CMK (cell line): ENCODE results near the gene OGDH.
"Not testable (repeated sequence)": the region's sequence is repeated elsewhere in the genome, so short reads cannot be mapped to it uniquely, and the experiment has no call there.

Source experiments
- DNase-seq: peaks from one replicate; pipeline ENCODE4 v3.0.0-alpha.2; 2010; ENCODE audit warnings: low read depth

OGDH gene

GRCh38 chr7:44706788-44707557 is 100.5 kb downstream of the OGDH start:
- no peak for DNase-seq

- no peak for DNase-seq
These were observed 101.3 kb downstream of the OGDH start for GRCh38 chr7:44707558-44708230.

- no peak for DNase-seq
These were observed 102.8 kb downstream of the OGDH start for GRCh38 chr7:44709011-44709915.

- no peak for DNase-seq
These were observed 103.6 kb downstream of the OGDH start for GRCh38 chr7:44709945-44710596.

DNA sequence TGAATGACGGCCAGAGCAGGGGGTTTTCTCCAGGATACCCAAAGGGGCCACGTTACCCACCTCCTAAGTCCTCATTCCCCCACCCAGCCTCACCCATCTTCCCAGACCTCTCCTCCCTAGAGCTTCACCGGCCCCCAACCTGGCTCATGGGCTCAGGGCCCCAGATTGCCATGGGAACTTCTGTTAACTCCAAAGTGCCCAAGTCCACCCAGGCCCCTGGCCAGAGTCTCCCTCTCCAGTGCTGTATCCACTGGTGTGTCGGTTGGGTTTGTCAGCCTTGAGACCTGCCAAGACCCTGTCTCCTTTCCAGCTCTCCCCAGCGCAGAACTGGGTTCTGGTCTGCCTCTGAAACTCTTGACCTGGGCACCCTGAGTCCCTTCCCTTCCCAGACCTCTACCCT is 105.1 kb downstream of the OGDH start:
- DNase-seq, result no peak

DNA sequence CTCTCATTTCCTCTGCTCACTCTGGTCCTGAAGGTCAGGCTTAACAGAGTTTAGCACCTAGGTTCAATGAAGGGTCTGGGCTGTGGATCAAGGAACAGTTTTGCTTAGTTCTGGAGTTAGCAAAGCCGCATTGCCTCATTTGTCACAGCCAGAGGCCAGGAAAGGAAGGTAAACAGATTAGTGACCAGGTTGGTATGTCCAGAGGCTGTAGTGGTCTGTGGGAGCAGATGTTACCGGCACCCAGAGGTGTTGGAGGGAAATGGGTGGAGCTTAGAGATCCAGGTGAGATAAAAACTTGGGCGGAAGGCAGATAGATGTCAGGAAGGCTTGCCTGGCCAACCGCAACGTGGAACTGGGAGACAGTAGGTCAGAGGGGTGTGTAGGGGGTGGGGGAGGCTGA is 105.6 kb downstream of the OGDH start:
- DNase-seq, result no peak

DNA sequence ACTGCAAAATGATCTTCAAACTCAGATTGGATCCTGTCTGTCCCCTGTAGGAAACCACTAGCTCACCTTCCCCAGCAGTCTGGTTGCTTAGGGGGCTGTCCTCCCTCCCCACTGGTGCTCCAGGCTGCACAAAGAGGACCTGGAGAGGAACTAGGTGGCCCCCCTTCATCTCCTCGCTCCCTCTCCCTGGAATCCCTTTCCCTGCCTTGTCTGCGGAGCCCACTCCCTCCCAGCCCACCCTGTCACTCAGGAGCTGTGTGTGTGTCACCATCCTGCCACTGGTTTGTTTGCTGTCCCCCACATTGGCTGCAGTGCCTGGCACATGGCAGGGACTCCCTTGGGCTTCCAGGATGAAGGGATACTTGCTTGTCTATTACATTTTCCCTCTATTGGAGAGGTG is 106.7 kb downstream of the OGDH start:
- no peak for DNase-seq

DNA sequence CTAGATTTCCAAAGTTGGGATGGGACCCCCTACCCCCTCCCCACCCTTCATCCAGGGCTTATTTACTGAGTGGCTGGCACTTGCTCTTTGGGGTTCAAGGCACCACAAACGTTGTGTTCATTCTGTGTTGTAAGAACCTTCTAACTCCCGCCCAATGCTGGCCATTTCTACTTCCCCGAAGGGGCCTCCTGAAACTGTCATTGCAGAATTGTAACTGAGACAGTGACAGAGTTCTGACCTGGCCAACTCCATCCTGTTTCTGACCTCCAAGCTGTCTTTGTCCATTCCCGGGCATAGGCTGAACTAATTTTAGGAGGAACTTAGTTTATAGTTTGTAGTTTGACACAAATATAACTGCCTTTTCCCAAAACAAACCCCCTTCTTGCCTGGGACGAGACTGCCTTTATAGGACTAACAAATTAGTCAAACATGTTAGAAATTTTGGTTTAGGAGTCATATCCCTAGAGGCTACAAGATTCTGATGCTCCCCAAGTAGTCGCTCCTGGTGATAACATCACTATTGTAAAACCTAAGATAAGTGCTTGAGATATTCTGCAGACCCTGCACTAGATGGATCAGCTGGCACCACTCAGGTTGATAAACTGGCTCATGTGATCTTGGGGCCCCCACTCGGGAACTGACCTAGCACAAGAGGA is 107.4 kb downstream of the OGDH start:
- no peak for DNase-seq

GRCh38 chr7:44716205-44716604 is 109.8 kb downstream of the OGDH start:
- no peak for DNase-seq

- no peak for DNase-seq
These were observed 113.9 kb downstream of the OGDH start for GRCh38 chr7:44720301-44720700.

GRCh38 chr7:44724276-44724675 is 117.8 kb downstream of the OGDH start:
- no peak for DNase-seq

GRCh38 chr7:44726250-44726649 is 119.8 kb downstream of the OGDH start:
- not testable (repeated sequence) for DNase-seq

DNA sequence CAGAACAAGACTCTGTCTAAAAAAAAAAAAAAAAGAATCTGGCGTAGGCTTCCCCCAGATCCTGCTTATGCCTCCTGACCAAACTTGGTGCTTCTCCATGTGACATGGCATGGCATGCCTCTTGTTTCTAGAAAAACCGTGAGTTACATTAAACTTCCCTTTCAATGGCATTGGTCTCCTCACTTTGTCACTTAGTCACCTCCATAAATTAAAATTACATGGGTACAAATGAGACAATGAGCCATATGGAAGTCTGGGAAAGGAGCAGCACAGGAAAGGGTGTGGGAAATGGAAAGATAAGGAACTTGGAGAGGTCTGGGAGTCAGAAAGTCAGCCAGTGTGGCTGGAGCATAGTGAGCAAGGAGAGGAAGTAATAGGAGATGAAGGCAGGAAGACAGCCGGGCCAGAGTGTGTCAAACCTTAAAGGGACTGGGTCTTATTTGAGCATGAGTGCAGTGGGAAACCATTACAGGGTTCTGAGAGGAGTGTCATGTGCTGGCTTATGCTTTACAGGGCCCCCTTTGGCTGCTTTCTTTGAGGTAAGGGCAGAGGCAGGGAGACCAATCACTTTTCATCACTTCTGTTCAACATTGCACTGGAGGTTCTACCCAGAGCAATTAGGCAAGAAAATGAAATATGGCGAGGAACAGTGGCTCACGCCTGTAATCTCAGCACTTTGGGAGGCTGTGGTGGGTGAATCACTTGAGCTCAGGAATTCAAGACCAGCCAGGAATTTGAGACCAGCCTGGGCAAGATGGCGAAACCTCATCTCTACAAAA is 120.9 kb downstream of the OGDH start:
- no peak for DNase-seq

DNA sequence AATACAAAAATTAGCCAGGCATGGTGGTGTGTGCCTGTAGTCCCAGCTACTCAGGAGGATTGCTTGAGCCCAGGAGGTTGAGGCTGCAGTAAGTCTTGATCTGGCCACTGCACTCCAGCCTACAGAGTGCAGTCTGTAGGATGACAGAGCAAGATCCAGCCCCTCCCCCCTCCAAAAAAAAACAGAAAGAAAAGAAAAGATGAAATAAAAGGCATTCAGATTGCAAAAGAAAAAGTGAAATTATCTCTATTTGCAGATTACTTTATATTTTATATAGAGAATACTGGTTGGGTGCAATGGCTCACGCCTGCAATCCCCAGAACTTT is 121.5 kb downstream of the OGDH start:
- no peak for DNase-seq

DNA sequence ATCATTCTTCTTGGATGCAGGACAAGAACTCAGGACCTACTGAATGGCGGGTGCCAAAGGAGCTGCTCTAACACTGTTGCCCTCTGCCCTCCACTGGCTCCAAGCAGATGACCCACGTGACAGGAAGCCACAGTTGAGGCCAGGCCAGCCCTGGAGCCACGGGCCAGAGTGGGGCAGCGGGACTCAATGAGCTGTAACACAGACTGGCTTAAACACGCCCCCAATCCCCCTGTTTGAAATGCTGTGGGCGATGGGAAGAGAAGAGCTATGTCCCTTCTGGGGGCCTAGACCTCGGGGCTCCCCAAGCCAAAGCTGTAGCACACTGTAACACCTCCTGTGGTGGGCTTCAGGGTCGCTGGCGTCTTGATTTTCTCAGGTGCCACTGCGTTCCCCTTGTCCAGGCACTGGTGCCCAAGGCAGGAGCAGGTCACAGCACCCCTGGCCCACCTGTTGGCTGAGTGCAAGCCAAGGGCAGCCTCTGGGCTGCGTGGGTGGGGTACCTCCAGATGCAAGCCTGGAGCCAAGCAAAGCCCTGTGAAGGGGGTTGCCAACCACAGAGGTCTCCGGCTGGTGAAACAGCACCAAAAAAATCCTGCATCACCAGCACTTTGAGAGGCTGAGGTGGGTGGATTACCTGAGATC is 123.6 kb downstream of the OGDH start:
- peak; percentile 25 for DNase-seq

- DNase-seq, result not testable (repeated sequence)
These were observed 126.5 kb downstream of the OGDH start for GRCh38 chr7:44732971-44733370.

GRCh38 chr7:44733708-44734481 is 127.5 kb downstream of the OGDH start:
- DNase-seq, result no peak

DNA sequence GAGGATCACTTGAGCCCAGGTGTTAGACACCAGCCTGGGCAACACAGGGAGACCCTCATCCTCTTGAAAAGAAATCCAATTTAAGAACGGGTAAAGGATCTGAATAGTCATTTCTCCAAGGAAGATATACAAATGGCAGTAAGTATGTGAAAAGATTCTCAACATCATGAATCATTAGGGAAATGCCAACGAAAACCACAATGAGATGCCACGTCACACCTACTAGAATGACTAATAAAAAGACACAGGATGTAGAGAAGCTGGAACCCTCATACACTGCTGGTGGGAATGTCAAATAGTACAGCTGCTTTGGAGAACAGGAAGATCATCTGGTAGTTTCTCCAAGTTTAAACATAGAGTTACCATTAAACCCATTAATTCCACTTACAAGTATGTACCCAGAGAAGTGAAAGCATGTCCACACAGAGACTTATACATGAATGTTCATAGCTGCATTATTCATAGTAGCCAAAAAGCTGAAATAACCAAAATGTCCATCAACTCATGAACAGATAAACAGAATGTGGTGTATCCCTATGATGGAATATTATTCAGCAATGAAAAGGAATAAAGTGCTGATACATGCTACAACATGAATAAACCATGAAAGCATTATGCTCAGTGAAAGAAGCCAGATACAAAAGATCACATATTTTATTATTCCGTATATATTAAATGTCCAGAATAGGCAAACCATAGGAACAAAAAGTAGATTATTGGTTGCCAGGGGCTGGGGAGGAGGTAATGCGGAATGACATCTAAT is 129.2 kb downstream of the OGDH start:
- DNase-seq, result no peak

GRCh38 chr7:44736896-44737295 is 130.5 kb downstream of the OGDH start:
- no peak for DNase-seq
